GM12878 (cell line): ENCODE data around the gene SYT1. TPM values are rescaled to one million over a fixed set of nuclear protein-coding genes. Genes with fewer than 3 reads are reported as not detected.

Experiments used
- ATAC-seq: fragments of 200-7000 bp; cut with Tn5 transposase; 3 replicates; pipeline ENCODE4 v1.9.1; 2020; ENCODE audit warnings: mild to moderate bottlenecking, moderate library complexity
- BruUV-seq: library from RNA; stranded (reverse); fragments of 400-500 nt; replicated peaks from 2 replicates; lab custom pipeline; 2021; lab: Mats Ljungman, UMichigan
- CTCF ChIA-PET: fragments of 300-600 bp; sonication (Branson Sonifier 250); formaldehyde crosslinking; extraction: SDS; loops from one replicate; lab custom pipeline; 2021; ENCODE audit warnings: inconsistent platforms; lab: Yijun Ruan, JAX
- POLR2A ChIA-PET: fragments of 350-600 bp; formaldehyde crosslinking; extraction: SDS; loops from one replicate; lab custom pipeline; 2021; ENCODE audit warnings: inconsistent platforms; lab: Charles Lee
- RAD21 ChIA-PET: fragments of 300-600 bp; sonication (Branson Sonifier 250); formaldehyde crosslinking; loops from one replicate; lab custom pipeline; 2023; ENCODE audit warnings: antibody characterized with exemption; ENCODE audit not compliant: unreplicated experiment; lab: Charles Lee
- SMC1A ChIA-PET: fragments of 300-600 bp; sonication (Branson Sonifier 250); formaldehyde crosslinking; loops from one replicate; lab custom pipeline; 2023; ENCODE audit not compliant: unreplicated experiment, uncharacterized antibody; lab: Charles Lee
- DNase-seq: peaks from one replicate; pipeline ENCODE4 v3.0.0-alpha.2; 2011; ENCODE audit warnings: low read depth, low spot score
- FAIRE-seq: peaks from 3 replicates; lab custom pipeline; 2011; peaks lifted over from hg19 to GRCh38; lab: Jason Lieb, UNC
- H2AFZ ChIP-seq: 2 replicates; pipeline ENCODE4 v1.6.0; 2011; ENCODE audit warnings: low read depth, low read length, control low read depth; ENCODE audit not compliant: control insufficient read depth
- H3K27ac ChIP-seq: 2 replicates; pipeline ENCODE4 v1.5.1; 2011; ENCODE audit warnings: control low read depth; ENCODE audit not compliant: control insufficient read depth, insufficient read depth
- H3K27me3 ChIP-seq, 2 experiments: replicated peaks in 1 of 2; 2 replicates each; pipeline versions ENCODE4 v1.6.0 to v1.6.1; 2011; ENCODE audit warnings: low read length in 1 of 2; ENCODE audit not compliant: control insufficient read depth in 2 of 2, insufficient read depth in 2 of 2
- H3K36me3 ChIP-seq, 2 experiments: 2 replicates each; pipeline ENCODE4 v1.5.1; 2011; ENCODE audit warnings: low read length in 1 of 2; ENCODE audit not compliant: control insufficient read depth in 2 of 2, insufficient read depth in 2 of 2
- H3K4me1 ChIP-seq: 2 replicates; pipeline ENCODE4 v1.6.1; 2011; ENCODE audit warnings: mild to moderate bottlenecking, low read length, moderate library complexity, mixed read lengths; ENCODE audit not compliant: control insufficient read depth, insufficient read depth
- H3K4me2 ChIP-seq: 2 replicates; pipeline ENCODE4 v1.6.0; 2011; ENCODE audit warnings: control low read depth; ENCODE audit not compliant: control insufficient read depth, insufficient read depth
- H3K4me3 ChIP-seq: fragments of 200-600 bp; sonication (generic); 2 replicates; pipeline ENCODE4 v1.5.1; 2016
- H3K79me2 ChIP-seq: 2 replicates; pipeline ENCODE4 v1.6.0; 2011; ENCODE audit warnings: low read length; ENCODE audit not compliant: control insufficient read depth, insufficient read depth
- H3K9ac ChIP-seq: 2 replicates; pipeline ENCODE4 v1.8.0; 2011; ENCODE audit warnings: low read length, control low read depth, mixed read lengths; ENCODE audit not compliant: control insufficient read depth, insufficient read depth
- H3K9me3 ChIP-seq: replicated peaks from 3 replicates; pipeline ENCODE4 v1.5.1; 2011; ENCODE audit warnings: mild to moderate bottlenecking, low read length; ENCODE audit not compliant: control insufficient read depth, insufficient read depth
- H4K20me1 ChIP-seq: 2 replicates; pipeline ENCODE4 v1.6.0; 2011; ENCODE audit not compliant: control insufficient read depth, insufficient read depth
- MLLT1 ChIP-seq: fragments of 450-650 bp; IDR thresholded peaks from 2 replicates; pipeline ENCODE4 v1.6.1; 2016; ENCODE audit warnings: mild to moderate bottlenecking
- NFIC ChIP-seq: IDR thresholded peaks from 2 replicates; pipeline ENCODE4 v1.6.1; 2012; ENCODE audit warnings: low read depth, mild to moderate bottlenecking, inconsistent platforms, low read length, moderate library complexity
- SMAD5 ChIP-seq: IDR thresholded peaks from 2 replicates; pipeline ENCODE4 v1.6.1; 2016; ENCODE audit warnings: antibody characterized with exemption, low read depth
- YBX1 ChIP-seq: fragments of 450-650 bp; IDR thresholded peaks from 2 replicates; pipeline ENCODE4 v1.6.1; 2016; ENCODE audit warnings: antibody characterized with exemption
- WGBS: methylation state at CpG from one replicate; pipeline ENCODE4 v1.1.6; 2016; ENCODE audit warnings: low lambda C conversion rate; ENCODE audit not compliant: insufficient replicate concordance, insufficient coverage; ENCODE audit errors: missing lambda C conversion rate; 5-methylcytosine and 5-hydroxymethylcytosine counted together
- in situ Hi-C: fragments of 300-500 bp; cut with MboI; formaldehyde crosslinking; loops from 9 replicates; pipeline ENCODE4 v1.14.3; 2018; ENCODE audit warnings: mixed read lengths
- intact Hi-C: fragments of 100-400 bp; cut with micrococcal nuclease; formaldehyde crosslinking; loops from one replicate; pipeline ENCODE4 v1.14.2; 2022; ENCODE audit not compliant: unreplicated experiment
- polyA plus RNA-seq, 11 experiments: library from polyadenylated mRNA; depleted of rRNA in 4 of 11; unstranded in 6 of 11; stranded (reverse) in 5 of 11; fragments of >200 nt; fragmentation: Nextera tagmentation in 4 of 11; fragmentation: Illumina TruSeq in 1 of 11; extraction: Ambion mirVana in 4 of 11; extraction: Trizol in 1 of 11; gene quantifications; 1 replicate in 1 of 11; 2 replicates in 10 of 11; pipeline versions ENCODE4 v1.2.1 to v1.2.3, GENCODE V29; 2011 to 2016; ENCODE audit warnings: inconsistent platforms in 2 of 11, missing spikeins in 2 of 11, low read depth in 1 of 11
- total RNA-seq, 4 experiments: library from RNA; depleted of rRNA in 3 of 4; stranded (reverse); fragments of >200 nt in 3 of 4; fragmentation: Illumina TruSeq in 1 of 4; extraction: Trizol in 1 of 4; gene quantifications; 2 replicates each; pipeline versions ENCODE4 v1.2.1 to v1.2.3, GENCODE V29; 2013 to 2021

SYT1 gene
- total and polyA plus RNA-seq, 10 of the 15 experiments (the other 5 are each of a cell fraction or from before 2014, with no cell fraction given) = 0.10 to 0.28 TPM; not detected in 8

- BruUV-seq = no TSS peak
- no peak overlapping the region for H3K4me3 ChIP-seq
- TF ChIP-seq NFIC = no peak
- no peak for TF ChIP-seq YBX1
- TF ChIP-seq SMAD5 = no peak
- TF ChIP-seq MLLT1 = no peak
- RAD21 ChIA-PET = no interaction called here
- H3K9ac ChIP-seq = no peak overlapping the region
- H3K27ac ChIP-seq = no peak overlapping the region
- ATAC-seq (no peak), DNase-seq (no peak), FAIRE-seq (no peak)
- 43% methylated on average over 5 of the region's 5 CpGs for WGBS
- H3K79me2 ChIP-seq = no peaks in the 10 kb centered on the region
- H3K4me1 ChIP-seq = no peaks in the 10 kb centered on the region
- no peaks in the 10 kb centered on the region for H4K20me1 ChIP-seq
- no peaks in the 10 kb centered on the region for H3K9me3 ChIP-seq
- in situ Hi-C loops = no loop called here
- CTCF ChIA-PET = interaction anchor here (1.2 kb wide), 1 partner anchor 24 kb away, joined by 4 read pairs; no protein-coding TSS in a partner anchor
- intact Hi-C loops = no loop called here
- no peak overlapping the region for H3K4me2 ChIP-seq
- H3K36me3 ChIP-seq = no peaks in the 10 kb centered on the region
- POLR2A ChIA-PET = no interaction called here
- H3K27me3 ChIP-seq = no peaks in the 10 kb centered on the region; a peak in 1 of 4 replicates
- no peak overlapping the region for H2AFZ ChIP-seq
- SMC1A ChIA-PET = interaction anchor here (0.6 kb wide), 1 partner anchor 120 kb away, joined by 3 read pairs; no protein-coding TSS in a partner anchor
These were observed 473.2 kb downstream of the SYT1 start for GRCh38 chr12:79337662-79338290.
